Testis (tissue), 2 donors: ENCODE results near the gene TMEM11.

Experiments used
- POLR2A ChIP-seq: fragments of 450-650 bp; IDR thresholded peaks from one replicate; pipeline ENCODE4 v1.6.1; 2017; ENCODE audit warnings: antibody characterized with exemption, mild to moderate bottlenecking, moderate library complexity
- TF ChIP-seq, protein P1 (sequence below), 3 experiments: fragments of 450-650 bp in 2 of 3; fragments of 200-600 bp in 1 of 3; sonication (generic) in 1 of 3; IDR thresholded peaks; one replicate each; pipeline ENCODE4 v1.5.1; 2016 to 2019; ENCODE audit warnings: antibody characterized with exemption in 3 of 3, mild to moderate bottlenecking in 2 of 3, moderate library complexity in 1 of 3

DNA sequence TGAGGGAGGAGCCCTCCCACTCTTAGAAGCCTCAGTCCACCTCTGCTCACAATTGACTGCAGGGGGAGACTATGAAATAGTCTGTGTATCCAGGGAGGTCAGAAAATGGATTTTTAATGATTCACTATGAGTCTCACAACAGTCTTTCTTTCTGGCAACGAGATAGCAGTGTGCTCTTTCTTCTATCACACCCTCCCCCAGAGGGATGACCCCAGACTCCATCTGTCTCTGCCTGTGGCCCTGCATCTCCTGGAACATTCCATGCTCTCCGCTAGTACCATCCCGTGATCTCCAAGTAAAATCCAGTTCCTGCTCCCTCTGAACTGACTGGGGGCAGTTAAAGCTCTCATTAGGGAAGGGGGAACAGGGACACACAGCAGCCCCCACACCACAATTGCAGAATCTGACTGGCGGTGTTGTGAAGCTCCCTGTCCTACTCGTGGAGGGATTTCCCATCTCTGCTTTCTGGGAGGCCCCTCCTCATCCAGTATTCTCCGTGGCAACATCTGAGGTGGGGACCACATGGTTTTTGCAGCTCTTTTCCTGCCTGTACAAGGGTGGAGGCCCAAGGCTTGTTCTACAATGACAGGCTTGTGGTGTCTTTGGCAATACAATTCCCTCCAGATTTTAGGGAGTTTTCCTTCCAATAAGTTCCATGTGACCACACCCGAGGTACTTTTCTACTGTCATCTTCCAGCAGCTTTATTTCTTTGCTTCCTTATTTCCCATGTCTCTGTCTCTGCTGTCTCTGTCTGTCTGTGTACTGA is 19.8 kb upstream of the TMEM11 start:
- TF ChIP-seq, protein P1, sequence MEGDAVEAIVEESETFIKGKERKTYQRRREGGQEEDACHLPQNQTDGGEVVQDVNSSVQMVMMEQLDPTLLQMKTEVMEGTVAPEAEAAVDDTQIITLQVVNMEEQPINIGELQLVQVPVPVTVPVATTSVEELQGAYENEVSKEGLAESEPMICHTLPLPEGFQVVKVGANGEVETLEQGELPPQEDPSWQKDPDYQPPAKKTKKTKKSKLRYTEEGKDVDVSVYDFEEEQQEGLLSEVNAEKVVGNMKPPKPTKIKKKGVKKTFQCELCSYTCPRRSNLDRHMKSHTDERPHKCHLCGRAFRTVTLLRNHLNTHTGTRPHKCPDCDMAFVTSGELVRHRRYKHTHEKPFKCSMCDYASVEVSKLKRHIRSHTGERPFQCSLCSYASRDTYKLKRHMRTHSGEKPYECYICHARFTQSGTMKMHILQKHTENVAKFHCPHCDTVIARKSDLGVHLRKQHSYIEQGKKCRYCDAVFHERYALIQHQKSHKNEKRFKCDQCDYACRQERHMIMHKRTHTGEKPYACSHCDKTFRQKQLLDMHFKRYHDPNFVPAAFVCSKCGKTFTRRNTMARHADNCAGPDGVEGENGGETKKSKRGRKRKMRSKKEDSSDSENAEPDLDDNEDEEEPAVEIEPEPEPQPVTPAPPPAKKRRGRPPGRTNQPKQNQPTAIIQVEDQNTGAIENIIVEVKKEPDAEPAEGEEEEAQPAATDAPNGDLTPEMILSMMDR (IDR thresholded peaks at IDR 0.05), result no peak
- no peak for TF ChIP-seq POLR2A
